ENCODE data around the gene VWA3B. TPM values are rescaled to one million over a fixed set of nuclear protein-coding genes. Genes with fewer than 3 reads are reported as not detected.
"Not testable (repeated sequence)": the region's sequence is repeated elsewhere in the genome, so short reads cannot be mapped to it uniquely, and the experiment has no call there.

Gene VWA3B
- total and polyA plus RNA-seq, 5 experiments from 2014 or later: 0.63 TPM; not detected in 4

DNA sequence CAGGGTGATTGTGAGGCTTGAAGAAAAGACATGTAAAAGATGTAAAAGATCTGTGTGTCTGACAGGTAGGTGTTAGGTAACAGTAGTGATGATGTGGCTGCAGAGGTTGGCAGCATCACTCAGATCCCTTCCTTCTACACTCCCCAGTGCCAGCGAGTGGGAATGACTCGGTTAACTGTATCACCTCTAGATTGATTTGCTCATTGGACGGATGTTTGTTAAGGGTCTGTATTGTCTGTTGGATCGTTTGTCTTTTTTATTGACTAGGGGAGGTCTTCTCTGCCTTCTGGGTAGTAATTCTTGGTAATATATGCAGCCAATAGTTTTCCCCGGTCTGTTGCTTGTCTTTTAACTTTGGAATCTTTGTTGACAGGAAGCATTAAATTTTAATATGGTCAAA lies 214.5 kb downstream of the VWA3B start:
- POLR2A ChIA-PET: no interaction called here
- no peaks in the 10 kb centered on the region for H3K36me3 Mint-ChIP-seq
- H3K4me3 Mint-ChIP-seq: no peak overlapping the region
- no peaks in the 10 kb centered on the region for H3K9me3 Mint-ChIP-seq
- ATAC-seq (no peak), DNase-seq (no peak)
- H3K27ac Mint-ChIP-seq: no peak overlapping the region
- peaks cover 10 to 44% (median 28%) of the 10 kb centered on the region in 5 donors for H3K27me3 Mint-ChIP-seq
- H3K4me1 Mint-ChIP-seq: no peaks in the 10 kb centered on the region

DNA sequence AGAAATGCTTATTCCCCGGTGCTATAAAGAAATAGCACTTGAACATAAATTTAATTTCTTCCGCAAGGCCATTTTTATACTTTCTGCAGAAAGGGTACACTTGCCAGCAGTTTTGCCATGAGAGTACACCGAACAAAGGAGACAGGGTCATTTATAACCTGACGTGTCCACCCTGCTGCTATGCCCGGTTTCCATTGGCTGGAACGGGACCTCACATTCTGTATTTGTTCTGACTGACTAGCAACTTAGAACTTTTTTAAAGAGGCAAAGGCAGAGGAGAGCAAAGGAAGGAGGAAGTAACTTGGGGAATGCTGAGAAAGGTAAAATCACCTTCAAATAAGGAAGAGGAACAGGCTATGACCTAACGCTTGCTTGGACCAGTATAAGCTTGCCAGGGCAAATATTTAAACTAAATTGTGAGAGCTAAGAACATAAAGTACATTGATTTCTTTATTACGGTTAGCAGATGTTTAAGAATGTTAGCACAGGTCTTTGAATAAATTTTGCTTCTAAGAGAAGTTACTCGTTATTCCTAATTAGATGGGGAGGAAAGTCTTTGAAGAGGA lies 220.2 kb downstream of the VWA3B start:
- POLR2A ChIA-PET, H3K4me3 Mint-ChIP-seq, H3K36me3 Mint-ChIP-seq, H3K4me1 Mint-ChIP-seq, ATAC-seq, DNase-seq, H3K27ac Mint-ChIP-seq, H3K9me3 Mint-ChIP-seq: not testable (repeated sequence)
- peaks cover 19 to 69% (median 49%) of the 10 kb centered on the region in 5 donors for H3K27me3 Mint-ChIP-seq

DNA sequence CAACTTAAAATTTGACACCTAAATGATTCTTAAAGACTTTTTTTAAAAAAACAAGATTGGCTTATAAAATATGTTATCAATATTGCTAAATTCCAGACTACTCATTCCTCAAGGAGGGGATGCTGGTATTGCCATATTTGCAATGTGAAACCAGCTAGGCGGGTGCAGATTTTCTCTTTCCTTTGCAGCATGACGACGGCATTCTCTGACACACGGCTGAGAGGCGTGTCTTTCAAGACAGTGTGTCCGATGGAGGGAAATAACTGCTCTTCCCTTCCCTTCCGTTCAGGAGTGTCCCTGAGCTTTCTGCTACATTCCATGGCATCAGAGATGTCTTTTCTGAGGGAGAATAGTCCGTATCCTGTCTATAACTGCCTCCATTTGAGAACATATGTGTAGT lies 221.1 kb downstream of the VWA3B start:
- H3K9me3 Mint-ChIP-seq: no peaks in the 10 kb centered on the region
- peaks cover 18 to 70% (median 42%) of the 10 kb centered on the region in 5 donors for H3K27me3 Mint-ChIP-seq
- peaks cover 0 to 2% (median 0%) of the 10 kb centered on the region in 4 donors for H3K4me1 Mint-ChIP-seq
- POLR2A ChIA-PET: no interaction called here
- no peaks in the 10 kb centered on the region for H3K36me3 Mint-ChIP-seq
- no peak for DNase-seq
- no peak overlapping the region for H3K4me3 Mint-ChIP-seq
- no peak overlapping the region for H3K27ac Mint-ChIP-seq
- ATAC-seq: no peak

DNA sequence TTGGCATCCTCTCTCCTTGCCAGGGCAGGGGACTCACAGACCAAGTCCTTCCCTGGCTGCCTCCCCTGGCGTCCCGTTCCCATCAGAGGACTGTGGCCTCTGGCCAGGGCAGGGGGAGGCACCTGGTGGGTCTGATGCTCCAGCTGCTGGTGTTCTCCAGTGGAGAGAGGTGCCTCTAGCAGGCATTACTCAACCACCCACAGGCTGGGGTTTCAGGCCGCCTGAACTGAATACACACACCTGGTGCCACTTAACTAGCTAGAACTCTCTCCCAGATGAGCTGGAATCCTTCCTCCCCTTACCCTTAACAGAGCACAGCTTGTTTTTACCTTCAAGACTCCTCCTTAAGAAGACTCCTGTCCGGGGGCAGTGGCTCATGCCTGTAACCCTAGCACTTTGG lies 221.6 kb downstream of the VWA3B start:
- no peaks in the 10 kb centered on the region for H3K36me3 Mint-ChIP-seq
- DNase-seq (no peak), ATAC-seq (no peak)
- peaks cover 18 to 75% (median 42%) of the 10 kb centered on the region in 5 donors for H3K27me3 Mint-ChIP-seq
- H3K27ac Mint-ChIP-seq: no peak overlapping the region
- no peaks in the 10 kb centered on the region for H3K9me3 Mint-ChIP-seq
- peaks cover 0 to 2% (median 0%) of the 10 kb centered on the region in 4 donors for H3K4me1 Mint-ChIP-seq
- H3K4me3 Mint-ChIP-seq: no peak overlapping the region
- POLR2A ChIA-PET: no interaction called here

DNA sequence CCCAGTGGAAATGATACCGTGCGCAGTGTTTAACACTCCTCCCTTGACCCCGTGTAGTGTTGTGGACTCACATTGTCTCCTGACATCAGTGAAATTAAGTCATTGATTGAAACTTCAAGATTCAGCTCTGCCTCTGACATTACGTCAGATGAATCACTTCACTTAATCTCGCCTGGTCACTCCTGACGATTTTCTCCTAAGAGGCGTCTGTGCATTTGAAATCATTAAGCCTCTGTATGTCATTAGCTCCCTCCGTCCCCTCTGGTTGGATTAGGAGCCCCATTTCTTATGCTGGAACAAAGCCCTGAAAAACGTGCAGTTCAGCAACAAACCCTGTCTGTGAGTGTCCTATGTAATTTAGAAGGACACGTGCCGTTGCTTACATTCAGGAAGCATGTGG lies 222.6 kb downstream of the VWA3B start:
- ATAC-seq (no peak), DNase-seq (no peak)
- POLR2A ChIA-PET: no interaction called here
- Mint-ChIP-seq H3K27me3 (peaks cover 18 to 79% (median 37%) of the 10 kb centered on the region in 5 donors), H3K4me1 (peaks cover 0 to 2% (median 0%) of the 10 kb centered on the region in 4 donors), H3K4me3 (no peak overlapping the region), H3K36me3 (no peaks in the 10 kb centered on the region), H3K9me3 (no peaks in the 10 kb centered on the region), H3K27ac (no peak overlapping the region)

DNA sequence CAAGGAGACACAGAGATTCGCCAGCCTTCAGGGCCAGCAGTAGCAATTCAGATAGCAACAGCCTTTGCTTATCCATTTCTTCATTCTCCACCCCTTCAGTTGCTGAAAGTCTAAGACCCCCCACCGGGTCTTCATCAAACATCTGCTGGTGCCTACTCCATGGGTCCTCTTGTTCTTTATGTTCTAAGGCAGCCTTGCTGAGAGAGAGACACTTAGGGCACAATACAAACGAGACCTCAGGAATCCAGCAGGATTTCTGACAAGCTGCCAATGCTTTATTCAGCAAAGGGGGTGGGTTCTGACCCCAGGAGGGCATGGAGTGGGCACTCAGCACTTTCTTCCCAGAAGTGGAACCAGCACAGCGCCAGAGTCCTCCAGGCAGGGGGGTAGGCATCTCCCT lies 223.0 kb downstream of the VWA3B start:
- ATAC-seq (no peak), DNase-seq (no peak)
- no peaks in the 10 kb centered on the region for H3K36me3 Mint-ChIP-seq
- no peak overlapping the region for H3K27ac Mint-ChIP-seq
- no peak overlapping the region for H3K4me3 Mint-ChIP-seq
- peaks cover 18 to 75% (median 34%) of the 10 kb centered on the region in 5 donors for H3K27me3 Mint-ChIP-seq
- H3K9me3 Mint-ChIP-seq: no peaks in the 10 kb centered on the region
- peaks cover 0 to 2% (median 0%) of the 10 kb centered on the region in 4 donors for H3K4me1 Mint-ChIP-seq
- POLR2A ChIA-PET: no interaction called here

DNA sequence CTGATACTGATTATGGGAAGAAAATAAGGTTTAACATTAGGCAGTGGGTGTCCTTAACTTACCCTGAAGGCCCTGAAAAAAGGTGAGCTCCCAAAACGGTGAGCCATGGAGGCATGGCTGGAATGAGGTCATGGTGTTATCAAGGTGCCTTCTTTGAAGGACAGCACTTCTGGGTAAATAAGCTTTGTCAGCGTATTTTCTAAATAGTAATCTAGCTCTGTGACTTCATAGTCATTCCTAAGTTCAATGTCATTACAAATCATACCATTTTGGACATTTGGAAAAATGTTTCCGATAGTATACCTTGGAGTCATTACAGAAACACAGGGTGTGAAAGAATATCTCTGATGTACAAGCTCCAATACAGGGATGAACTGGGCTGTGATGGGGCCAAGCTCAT lies 224.1 kb downstream of the VWA3B start:
- H3K27me3 Mint-ChIP-seq: peaks cover 11 to 64% (median 28%) of the 10 kb centered on the region in 5 donors
- POLR2A ChIA-PET: no interaction called here
- ATAC-seq (no peak), DNase-seq (no peak)
- no peak overlapping the region for H3K4me3 Mint-ChIP-seq
- H3K27ac Mint-ChIP-seq: no peak overlapping the region
- H3K4me1 Mint-ChIP-seq: peaks cover 0 to 2% (median 0%) of the 10 kb centered on the region in 4 donors
- peaks cover 0 to 3% (median 0%) of the 10 kb centered on the region in 3 donors for H3K36me3 Mint-ChIP-seq
- H3K9me3 Mint-ChIP-seq: no peaks in the 10 kb centered on the region

DNA sequence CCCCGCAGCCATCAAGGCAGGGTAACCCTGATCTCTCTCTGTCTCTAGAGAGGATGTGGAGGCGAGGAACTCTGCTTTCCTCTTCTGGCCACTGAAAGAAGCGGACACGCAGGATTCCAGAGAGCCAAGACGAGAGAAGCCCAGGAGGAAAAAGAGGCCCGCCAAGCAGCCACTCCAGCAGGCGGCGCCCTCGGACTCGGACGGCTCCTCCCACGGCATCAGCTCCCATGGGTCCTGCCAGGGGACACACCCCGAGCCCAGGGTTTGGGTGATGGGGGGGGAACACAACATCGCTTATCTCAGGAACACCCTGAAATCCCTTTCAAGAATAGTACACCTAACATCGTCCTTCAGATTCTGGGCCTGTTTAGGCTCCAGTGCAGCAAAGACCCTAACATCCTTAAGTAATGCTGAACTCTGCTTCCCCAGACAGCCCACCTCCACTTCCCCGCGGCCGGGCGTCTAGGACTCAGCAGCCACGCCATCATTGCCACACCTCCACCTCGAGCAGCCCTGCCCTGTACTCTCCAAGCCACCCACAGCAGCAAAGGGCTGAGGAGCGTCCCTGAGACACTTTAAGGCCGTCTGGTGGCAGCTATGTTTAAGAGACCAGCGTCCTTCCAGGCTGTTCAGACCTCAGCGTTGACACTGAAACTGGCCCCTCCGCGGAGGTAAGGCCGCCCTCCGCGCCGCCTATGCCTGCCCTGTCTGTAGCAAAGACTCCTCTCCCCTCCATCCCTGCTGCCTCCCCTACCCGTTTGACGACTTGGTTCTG lies 225.0 kb downstream of the VWA3B start:
- no peak for ATAC-seq
- peaks cover 0 to 4% (median 0%) of the 10 kb centered on the region in 3 donors for H3K36me3 Mint-ChIP-seq
- H3K4me1 Mint-ChIP-seq: peaks cover 0 to 2% (median 0%) of the 10 kb centered on the region in 4 donors
- no peak overlapping the region for H3K27ac Mint-ChIP-seq
- peak overlapping the region in 1 of 10 donors; percentile 10 for H3K4me3 Mint-ChIP-seq
- DNase-seq: no peak
- no peaks in the 10 kb centered on the region for H3K9me3 Mint-ChIP-seq
- POLR2A ChIA-PET: no interaction called here
- H3K27me3 Mint-ChIP-seq: peaks cover 11 to 61% (median 26%) of the 10 kb centered on the region in 5 donors

DNA sequence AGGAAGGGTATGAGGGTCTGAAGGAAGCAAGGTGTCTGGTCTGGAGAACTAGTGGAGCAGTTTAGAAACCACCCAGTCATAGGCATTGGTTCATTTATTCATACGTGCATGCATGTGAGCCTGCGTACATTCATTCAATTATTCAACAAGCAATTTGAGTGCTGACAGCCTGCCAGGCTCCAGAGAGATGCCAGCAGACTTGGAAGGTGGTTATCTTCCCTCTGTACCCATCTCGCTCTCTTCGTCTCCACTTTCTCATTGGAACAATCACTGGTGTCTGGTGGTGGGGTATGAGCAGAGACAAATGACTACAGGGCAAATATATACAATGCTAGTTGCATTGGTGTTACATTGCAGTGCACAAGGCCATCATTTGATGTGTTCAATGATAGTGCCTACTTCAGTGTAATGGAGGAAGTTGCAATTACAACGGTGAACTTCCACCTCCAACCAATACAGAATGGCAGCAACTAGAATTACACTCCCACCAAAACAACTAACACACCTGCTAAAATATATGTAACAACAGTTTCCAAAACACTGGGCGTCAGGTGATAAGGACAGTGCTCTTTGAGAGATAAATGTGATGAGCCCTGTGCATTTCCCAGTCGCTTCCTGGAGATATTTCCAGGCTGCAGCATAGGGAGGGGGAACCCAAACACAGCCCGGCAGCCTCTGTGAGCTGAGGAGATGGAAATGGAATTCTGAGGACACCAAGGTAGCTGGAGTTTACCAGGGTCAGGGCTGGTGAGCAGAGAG lies 226.7 kb downstream of the VWA3B start:
- H3K27me3 Mint-ChIP-seq: peaks cover 5 to 54% (median 26%) of the 10 kb centered on the region in 5 donors

DNA sequence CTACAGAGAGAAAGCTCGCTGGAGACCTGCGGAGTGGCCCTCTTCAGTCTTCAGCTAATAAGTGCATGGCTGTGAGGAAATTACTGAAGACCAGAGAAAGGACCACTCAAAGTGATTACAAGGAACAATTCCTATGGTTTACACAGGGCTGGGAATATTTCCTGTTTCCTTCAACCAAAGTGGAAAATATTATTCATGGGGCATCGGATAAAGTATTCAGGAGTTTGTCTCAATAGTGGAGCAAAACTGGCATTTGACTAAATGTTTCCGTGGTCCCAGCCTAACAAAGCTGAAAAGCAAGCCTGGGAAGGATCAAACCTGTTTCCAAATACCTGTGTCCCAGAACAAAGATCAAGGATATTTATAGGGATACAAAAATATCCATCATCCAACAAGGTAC lies 227.3 kb downstream of the VWA3B start:
- Mint-ChIP-seq H3K4me3 (no peak overlapping the region), H3K27ac (no peak overlapping the region), H3K9me3 (peaks cover 5 to 16% (median 9%) of the 10 kb centered on the region in 9 donors), H3K27me3 (peaks cover 5 to 49% (median 27%) of the 10 kb centered on the region in 5 donors), H3K4me1 (peaks cover 0 to 2% (median 0%) of the 10 kb centered on the region in 4 donors), H3K36me3 (peaks cover 0 to 5% (median 2%) of the 10 kb centered on the region in 3 donors)
- POLR2A ChIA-PET: no interaction called here
- ATAC-seq (no peak), DNase-seq (no peak)

More for the DNA sequence above, 226.7 kb downstream of the VWA3B start:
- H3K27ac Mint-ChIP-seq: no peak overlapping the region
- POLR2A ChIA-PET: no interaction called here
- peaks cover 0 to 4% (median 2%) of the 10 kb centered on the region in 3 donors for H3K36me3 Mint-ChIP-seq
- H3K4me3 Mint-ChIP-seq: no peak overlapping the region
- ATAC-seq (no peak), DNase-seq (no peak)
- H3K4me1 Mint-ChIP-seq: peaks cover 0 to 2% (median 0%) of the 10 kb centered on the region in 4 donors
- H3K9me3 Mint-ChIP-seq: peaks cover 0 to 11% (median 7%) of the 10 kb centered on the region in 9 donors

DNA sequence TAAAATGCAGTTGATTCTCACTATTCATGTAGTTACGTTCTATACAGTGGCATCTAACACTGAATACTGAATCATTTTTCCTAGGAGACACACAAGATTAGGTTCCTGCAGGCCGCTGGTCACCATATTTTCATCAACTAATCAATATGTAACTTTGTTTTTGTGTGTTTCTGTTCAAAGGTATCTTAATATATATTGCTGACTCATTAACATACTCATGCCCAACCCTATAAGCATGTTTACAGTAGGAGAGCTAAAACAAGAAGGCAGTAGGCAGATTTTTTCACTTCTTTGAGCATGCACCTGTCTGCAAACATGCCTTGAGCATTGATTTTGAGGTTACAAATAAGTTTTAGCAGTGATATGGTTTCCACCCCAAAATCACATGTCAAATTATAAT lies 229.0 kb downstream of the VWA3B start:
- H3K27me3 Mint-ChIP-seq: peaks cover 4 to 32% (median 18%) of the 10 kb centered on the region in 5 donors
- peaks cover 6 to 16% (median 10%) of the 10 kb centered on the region in 3 donors for H3K36me3 Mint-ChIP-seq
- DNase-seq (no peak), ATAC-seq (no peak)
- no peak overlapping the region for H3K4me3 Mint-ChIP-seq
- peaks cover 13 to 33% (median 25%) of the 10 kb centered on the region in 9 donors for H3K9me3 Mint-ChIP-seq
- no peak overlapping the region for H3K27ac Mint-ChIP-seq
- no peaks in the 10 kb centered on the region for H3K4me1 Mint-ChIP-seq
- POLR2A ChIA-PET: no interaction called here

DNA sequence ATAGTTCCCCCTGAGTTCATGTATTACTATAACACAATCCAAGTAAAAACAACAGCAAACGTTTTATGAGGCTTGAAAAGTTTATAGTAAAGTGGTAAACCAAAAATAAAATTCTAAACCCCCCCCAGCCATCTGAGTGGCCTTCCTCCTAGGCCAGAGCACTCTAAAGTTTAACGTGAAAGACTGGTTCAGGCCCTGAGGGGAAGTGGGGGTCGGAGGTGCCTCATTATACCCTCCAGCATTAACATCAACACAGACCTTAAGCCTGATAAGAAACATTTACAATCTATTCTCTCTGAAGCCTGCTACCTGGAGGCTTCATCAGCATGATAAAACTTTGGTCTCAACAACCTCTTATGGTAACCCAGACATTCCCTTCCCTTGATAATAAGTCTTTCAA lies 230.2 kb downstream of the VWA3B start:
- DNase-seq (no peak), ATAC-seq (no peak)
- H3K36me3 Mint-ChIP-seq: peaks cover 6 to 24% (median 13%) of the 10 kb centered on the region in 3 donors
- peaks cover 13 to 44% (median 34%) of the 10 kb centered on the region in 9 donors for H3K9me3 Mint-ChIP-seq
- no peak overlapping the region for H3K27ac Mint-ChIP-seq
- H3K4me3 Mint-ChIP-seq: no peak overlapping the region
- peaks cover 6 to 33% (median 17%) of the 10 kb centered on the region in 5 donors for H3K27me3 Mint-ChIP-seq
- POLR2A ChIA-PET: no interaction called here
- H3K4me1 Mint-ChIP-seq: no peaks in the 10 kb centered on the region

DNA sequence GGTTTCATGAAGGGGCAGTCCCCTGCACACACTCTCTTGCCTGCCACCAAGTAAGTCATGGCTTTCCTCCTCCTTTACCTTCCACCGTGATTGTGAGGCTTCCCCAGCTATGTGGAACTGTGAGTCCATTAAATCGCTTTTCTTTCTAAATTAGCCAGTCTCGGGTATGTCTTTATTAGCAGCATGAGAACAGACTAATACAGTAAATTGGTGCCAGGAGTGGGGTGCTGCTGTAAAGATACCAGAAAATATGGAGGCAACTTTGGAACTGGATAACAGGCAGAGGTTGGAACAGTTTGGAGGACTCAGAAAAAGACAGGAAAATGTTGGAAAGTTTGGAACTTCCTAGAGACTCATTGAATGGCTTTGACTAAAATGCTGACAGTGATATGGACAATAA lies 233.2 kb downstream of the VWA3B start:
- H3K4me1 Mint-ChIP-seq, DNase-seq, H3K4me3 Mint-ChIP-seq, POLR2A ChIA-PET, H3K27ac Mint-ChIP-seq, ATAC-seq: not testable (repeated sequence)
- Mint-ChIP-seq H3K27me3 (peaks cover 6 to 44% (median 18%) of the 10 kb centered on the region in 5 donors), H3K36me3 (peaks cover 6 to 39% (median 21%) of the 10 kb centered on the region in 3 donors), H3K9me3 (peaks cover 19 to 70% (median 50%) of the 10 kb centered on the region in 9 donors)
